Keratinocyte (primary cell): ENCODE results near the gene VCY1B.
"Not testable (repeated sequence)": the region's sequence is repeated elsewhere in the genome, so short reads cannot be mapped to it uniquely, and the experiment has no call there.

Experiments
- CTCF ChIP-seq, 3 experiments: IDR thresholded peaks in 1 of 3; conservative IDR thresholded peaks in 1 of 3; optimal IDR thresholded peaks in 1 of 3; 2 replicates in 2 of 3; 3 replicates in 1 of 3; pipeline versions ENCODE3 to v1.5.1; 2011; ENCODE audit warnings: low read length in 3 of 3, mild to moderate bottlenecking in 3 of 3, moderate library complexity in 2 of 3, control low read depth in 1 of 3, inconsistent platforms in 1 of 3; ENCODE audit not compliant: insufficient read depth in 2 of 3; ENCODE audit errors: extremely low read depth in 1 of 3
- EZH2 ChIP-seq: IDR thresholded peaks from one replicate; pipeline ENCODE4 v1.6.1; 2012; ENCODE audit warnings: inconsistent platforms, mild to moderate bottlenecking, low read length, moderate library complexity

- TF ChIP-seq CTCF (optimal IDR thresholded peaks at IDR 0.05 in 1 of 3, IDR thresholded peaks at IDR 0.05 in 1 of 3, conservative IDR thresholded peaks at IDR 0.05 in 1 of 3; ENCODE audit: extremely low read depth in 1 of 3, insufficient read depth in 2 of 3, low read length in 3 of 3); EZH2: not testable (repeated sequence)
Measured at GRCh38 chrY:14055927-14056326, at the start of gene VCY1B.
